ENCODE data around the gene ZNF343.

Gene ZNF343

GRCh38 chr20:2485661-2486060 is 23.1 kb downstream of the ZNF343 start:
- TF ChIP-seq CTCF (conservative IDR thresholded peaks at IDR 0.05): no peak

GRCh38 chr20:2485080-2485479 is 23.6 kb downstream of the ZNF343 start:
- H3K27ac ChIP-seq: no peak overlapping the region
- TF ChIP-seq CTCF (conservative IDR thresholded peaks at IDR 0.05): no peak

More at GRCh38 chr20:2485661-2486060, 23.1 kb downstream of the ZNF343 start:
- H3K27ac ChIP-seq: no peak overlapping the region

- no peak overlapping the region for H3K27ac ChIP-seq
- no peak for TF ChIP-seq CTCF (conservative IDR thresholded peaks at IDR 0.05)
Observed at GRCh38 chr20:2483504-2483903, 25.2 kb downstream of the ZNF343 start.

GRCh38 chr20:2480381-2480780 is 28.3 kb downstream of the ZNF343 start:
- H3K27ac ChIP-seq: no peak overlapping the region
- TF ChIP-seq CTCF (conservative IDR thresholded peaks at IDR 0.05): no peak

- peak overlapping the region; percentile 55 for H3K27ac ChIP-seq
- peak; percentile 64 for TF ChIP-seq CTCF (conservative IDR thresholded peaks at IDR 0.05)
Observed at GRCh38 chr20:2476742-2477615, 31.7 kb downstream of the ZNF343 start.

GRCh38 chr20:2475850-2476741 is 32.6 kb downstream of the ZNF343 start:
- no peak for TF ChIP-seq CTCF (conservative IDR thresholded peaks at IDR 0.05)
- H3K27ac ChIP-seq: peak overlapping the region; percentile 55

GRCh38 chr20:2473516-2473915 is 35.2 kb downstream of the ZNF343 start:
- no peak overlapping the region for H3K27ac ChIP-seq
- no peak for TF ChIP-seq CTCF (conservative IDR thresholded peaks at IDR 0.05)

Measured in VCaP (cell line).